GM12878 (cell line): Measurements from ENCODE around the gene FXYD6. TPM values are rescaled to one million over a fixed set of nuclear protein-coding genes. Genes with fewer than 3 reads are reported as not detected.

Experiments used
- DPF2 ChIP-seq: fragments of 450-650 bp; IDR thresholded peaks from 2 replicates; pipeline ENCODE4 v1.6.1; 2017; ENCODE audit warnings: mild to moderate bottlenecking
- ESRRA ChIP-seq: IDR thresholded peaks from 2 replicates; pipeline ENCODE4 v1.6.1; 2012; ENCODE audit warnings: mild to moderate bottlenecking, low read length, improper control_type of control experiment
- IRF4 ChIP-seq: IDR thresholded peaks from 2 replicates; pipeline ENCODE4 v1.6.1; 2011; ENCODE audit warnings: low read depth, low read length
- MEF2B ChIP-seq: fragments of 450-650 bp; IDR thresholded peaks from 2 replicates; pipeline ENCODE4 v1.6.1; 2018; ENCODE audit warnings: mild to moderate bottlenecking, moderate library complexity; ENCODE audit not compliant: partially characterized antibody, poor library complexity, severe bottlenecking
- NR2C1 ChIP-seq: fragments of 450-650 bp; IDR thresholded peaks from 2 replicates; pipeline ENCODE4 v1.6.1; 2017; ENCODE audit warnings: antibody characterized with exemption, mild to moderate bottlenecking, moderate library complexity
- PML ChIP-seq: IDR thresholded peaks from 2 replicates; pipeline ENCODE4 v1.6.1; 2012; ENCODE audit warnings: low read length, inconsistent platforms
- RB1 ChIP-seq: fragments of 450-650 bp; formaldehyde crosslinking; IDR thresholded peaks from 2 replicates; pipeline ENCODE4 v1.6.1; 2017; ENCODE audit warnings: mild to moderate bottlenecking, borderline replicate concordance
- TAF1 ChIP-seq: IDR thresholded peaks from 2 replicates; pipeline ENCODE4 v1.6.1; 2011; ENCODE audit warnings: mild to moderate bottlenecking, low read depth, low read length, borderline replicate concordance
- polyA plus RNA-seq, 11 experiments: library from polyadenylated mRNA; depleted of rRNA in 4 of 11; unstranded in 6 of 11; stranded (reverse) in 5 of 11; fragments of >200 nt; fragmentation: Nextera tagmentation in 4 of 11; fragmentation: Illumina TruSeq in 1 of 11; extraction: Ambion mirVana in 4 of 11; extraction: Trizol in 1 of 11; gene quantifications; 1 replicate in 1 of 11; 2 replicates in 10 of 11; pipeline versions ENCODE4 v1.2.1 to v1.2.3, GENCODE V29; 2011 to 2016; ENCODE audit warnings: inconsistent platforms in 2 of 11, missing spikeins in 2 of 11, low read depth in 1 of 11
- total RNA-seq, 4 experiments: library from RNA; depleted of rRNA in 3 of 4; stranded (reverse); fragments of >200 nt in 3 of 4; fragmentation: Illumina TruSeq in 1 of 4; extraction: Trizol in 1 of 4; gene quantifications; 2 replicates each; pipeline versions ENCODE4 v1.2.1 to v1.2.3, GENCODE V29; 2013 to 2021
- TF ChIP-seq, protein P1 (sequence below): fragments of 450-650 bp; IDR thresholded peaks from 2 replicates; pipeline ENCODE4 v1.6.1; 2017; ENCODE audit warnings: mild to moderate bottlenecking
- TF ChIP-seq, protein P2 (sequence below): fragments of 450-650 bp; IDR thresholded peaks from 2 replicates; pipeline ENCODE4 v1.6.1; 2017; ENCODE audit warnings: mild to moderate bottlenecking, moderate library complexity

Gene FXYD6
- total and polyA plus RNA-seq, 10 of the 15 experiments (the other 5 are each of a cell fraction or from before 2014, with no cell fraction given) = 0.09 to 2.0 (median 0.23) TPM; not detected in 2

DNA sequence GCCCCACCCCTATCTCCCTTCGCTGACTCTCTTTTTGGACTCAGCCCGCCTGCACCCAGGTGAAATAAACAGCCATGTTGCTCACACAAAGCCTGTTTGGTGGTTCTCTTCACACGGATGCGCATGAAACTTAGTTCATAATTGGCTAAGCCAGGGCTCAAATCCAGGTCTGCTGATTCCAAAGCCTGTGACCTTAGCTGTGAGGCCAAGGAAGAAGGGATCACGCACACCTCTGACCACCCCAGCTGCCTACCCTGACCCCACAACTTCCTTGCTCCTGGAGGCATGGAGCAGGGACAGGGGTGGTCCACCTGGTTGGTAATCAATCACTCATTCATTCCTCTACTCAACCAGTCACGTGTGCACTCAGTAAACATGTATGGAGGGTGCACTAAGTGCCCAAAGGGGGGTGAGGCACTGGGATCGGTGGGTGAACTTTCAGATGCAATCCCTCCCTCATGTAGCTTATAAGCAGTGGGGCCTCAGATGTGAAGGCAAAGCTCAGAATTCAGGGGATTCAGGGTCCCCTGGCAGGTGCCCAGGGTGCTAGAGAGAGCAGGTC lies 62.2 kb downstream of the FXYD6 start (continued):
- TF ChIP-seq, protein P1, sequence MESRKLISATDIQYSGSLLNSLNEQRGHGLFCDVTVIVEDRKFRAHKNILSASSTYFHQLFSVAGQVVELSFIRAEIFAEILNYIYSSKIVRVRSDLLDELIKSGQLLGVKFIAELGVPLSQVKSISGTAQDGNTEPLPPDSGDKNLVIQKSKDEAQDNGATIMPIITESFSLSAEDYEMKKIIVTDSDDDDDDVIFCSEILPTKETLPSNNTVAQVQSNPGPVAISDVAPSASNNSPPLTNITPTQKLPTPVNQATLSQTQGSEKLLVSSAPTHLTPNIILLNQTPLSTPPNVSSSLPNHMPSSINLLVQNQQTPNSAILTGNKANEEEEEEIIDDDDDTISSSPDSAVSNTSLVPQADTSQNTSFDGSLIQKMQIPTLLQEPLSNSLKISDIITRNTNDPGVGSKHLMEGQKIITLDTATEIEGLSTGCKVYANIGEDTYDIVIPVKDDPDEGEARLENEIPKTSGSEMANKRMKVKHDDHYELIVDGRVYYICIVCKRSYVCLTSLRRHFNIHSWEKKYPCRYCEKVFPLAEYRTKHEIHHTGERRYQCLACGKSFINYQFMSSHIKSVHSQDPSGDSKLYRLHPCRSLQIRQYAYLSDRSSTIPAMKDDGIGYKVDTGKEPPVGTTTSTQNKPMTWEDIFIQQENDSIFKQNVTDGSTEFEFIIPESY = no peak
- TF ChIP-seq DPF2 (no peak), TAF1 (no peak), ESRRA (no peak), PML (no peak), MEF2B (no peak), RB1 (no peak), IRF4 (no peak), NR2C1 (no peak)
- TF ChIP-seq, protein P2, sequence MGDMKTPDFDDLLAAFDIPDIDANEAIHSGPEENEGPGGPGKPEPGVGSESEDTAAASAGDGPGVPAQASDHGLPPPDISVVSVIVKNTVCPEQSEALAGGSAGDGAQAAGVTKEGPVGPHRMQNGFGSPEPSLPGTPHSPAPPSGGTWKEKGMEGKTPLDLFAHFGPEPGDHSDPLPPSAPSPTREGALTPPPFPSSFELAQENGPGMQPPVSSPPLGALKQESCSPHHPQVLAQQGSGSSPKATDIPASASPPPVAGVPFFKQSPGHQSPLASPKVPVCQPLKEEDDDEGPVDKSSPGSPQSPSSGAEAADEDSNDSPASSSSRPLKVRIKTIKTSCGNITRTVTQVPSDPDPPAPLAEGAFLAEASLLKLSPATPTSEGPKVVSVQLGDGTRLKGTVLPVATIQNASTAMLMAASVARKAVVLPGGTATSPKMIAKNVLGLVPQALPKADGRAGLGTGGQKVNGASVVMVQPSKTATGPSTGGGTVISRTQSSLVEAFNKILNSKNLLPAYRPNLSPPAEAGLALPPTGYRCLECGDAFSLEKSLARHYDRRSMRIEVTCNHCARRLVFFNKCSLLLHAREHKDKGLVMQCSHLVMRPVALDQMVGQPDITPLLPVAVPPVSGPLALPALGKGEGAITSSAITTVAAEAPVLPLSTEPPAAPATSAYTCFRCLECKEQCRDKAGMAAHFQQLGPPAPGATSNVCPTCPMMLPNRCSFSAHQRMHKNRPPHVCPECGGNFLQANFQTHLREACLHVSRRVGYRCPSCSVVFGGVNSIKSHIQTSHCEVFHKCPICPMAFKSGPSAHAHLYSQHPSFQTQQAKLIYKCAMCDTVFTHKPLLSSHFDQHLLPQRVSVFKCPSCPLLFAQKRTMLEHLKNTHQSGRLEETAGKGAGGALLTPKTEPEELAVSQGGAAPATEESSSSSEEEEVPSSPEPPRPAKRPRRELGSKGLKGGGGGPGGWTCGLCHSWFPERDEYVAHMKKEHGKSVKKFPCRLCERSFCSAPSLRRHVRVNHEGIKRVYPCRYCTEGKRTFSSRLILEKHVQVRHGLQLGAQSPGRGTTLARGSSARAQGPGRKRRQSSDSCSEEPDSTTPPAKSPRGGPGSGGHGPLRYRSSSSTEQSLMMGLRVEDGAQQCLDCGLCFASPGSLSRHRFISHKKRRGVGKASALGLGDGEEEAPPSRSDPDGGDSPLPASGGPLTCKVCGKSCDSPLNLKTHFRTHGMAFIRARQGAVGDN = no peak
